Smooth muscle cell (in vitro differentiated cells): ENCODE results near the gene CHL1. TPM values are rescaled to one million over a fixed set of nuclear protein-coding genes. Genes with fewer than 3 reads are reported as not detected.

Source experiments
- DNase-seq: peaks from one replicate; lab custom pipeline; 2025; ENCODE audit not compliant: unreplicated experiment; lab: John Stamatoyannopoulos, UW
- H2AFZ ChIP-seq: fragments of 200-600 bp; sonication (generic); 2 replicates; pipeline ENCODE4 v1.6.0; 2016; ENCODE audit warnings: antibody characterized with exemption, low read depth, mild to moderate bottlenecking
- H3F3A ChIP-seq: fragments of 200-600 bp; sonication (generic); 2 replicates; pipeline ENCODE4 v1.6.0; 2017; ENCODE audit warnings: antibody characterized with exemption, low read depth
- H3K27ac ChIP-seq: fragments of 200-600 bp; sonication (generic); 2 replicates; pipeline ENCODE4 v1.5.1; 2016; ENCODE audit warnings: low read depth, mild to moderate bottlenecking
- H3K27me3 ChIP-seq: fragments of 200-600 bp; sonication (generic); 2 replicates; pipeline ENCODE4 v1.6.1; 2016; ENCODE audit warnings: low read depth, mild to moderate bottlenecking
- H3K36me3 ChIP-seq: fragments of 200-600 bp; sonication (generic); 2 replicates; pipeline ENCODE4 v1.5.1; 2016; ENCODE audit warnings: low read depth
- H3K4me1 ChIP-seq: fragments of 200-600 bp; sonication (generic); 2 replicates; pipeline ENCODE4 v1.5.1; 2016; ENCODE audit warnings: low read depth
- H3K4me2 ChIP-seq: fragments of 200-600 bp; sonication (generic); 2 replicates; pipeline ENCODE4 v1.6.0; 2016; ENCODE audit warnings: mild to moderate bottlenecking
- H3K4me3 ChIP-seq: fragments of 200-600 bp; sonication (generic); 2 replicates; pipeline ENCODE4 v1.5.1; 2016; ENCODE audit warnings: mild to moderate bottlenecking
- H3K79me2 ChIP-seq: fragments of 200-600 bp; sonication (generic); 2 replicates; pipeline ENCODE4 v1.6.0; 2016; ENCODE audit warnings: low read depth, mild to moderate bottlenecking
- H3K9ac ChIP-seq: fragments of 200-600 bp; sonication (generic); 2 replicates; pipeline ENCODE4 v1.6.0; 2016; ENCODE audit warnings: low read depth
- H3K9me3 ChIP-seq: fragments of 200-600 bp; sonication (generic); replicated peaks from 2 replicates; pipeline ENCODE4 v1.5.1; 2016; ENCODE audit warnings: low read depth
- H4K20me1 ChIP-seq: fragments of 200-600 bp; sonication (generic); 2 replicates; pipeline ENCODE4 v1.6.0; 2016; ENCODE audit warnings: low read depth
- CTCF ChIP-seq: fragments of 200-600 bp; sonication (generic); IDR thresholded peaks from 2 replicates; pipeline ENCODE4 v1.5.1; 2017; ENCODE audit warnings: borderline replicate concordance, mild to moderate bottlenecking, antibody characterized with exemption; ENCODE audit not compliant: insufficient read depth, poor library complexity, severe bottlenecking
- WGBS: methylation state at CpG from one replicate; pipeline ENCODE4 v1.1.7; 2016; ENCODE audit warnings: low lambda C conversion rate; 5-methylcytosine and 5-hydroxymethylcytosine counted together
- polyA plus RNA-seq: library from polyadenylated mRNA; unstranded; fragments of >200 nt; fragmentation: Nextera tagmentation; extraction: Ambion mirVana; gene quantifications from 2 replicates; pipeline ENCODE4 v1.2.1, GENCODE V29; 2016
- total RNA-seq: library from RNA; depleted of rRNA; stranded (reverse); fragments of >200 nt; gene quantifications from 2 replicates; pipeline ENCODE4 v1.2.3, GENCODE V29; 2014

CHL1 gene
- total and polyA plus RNA-seq, 2 experiments from 2014 or later: not detected

- H3K79me2 ChIP-seq: no peaks in the 10 kb centered on the region
- H3K36me3 ChIP-seq: no peaks in the 10 kb centered on the region
- peaks cover 31% of the 10 kb centered on the region for H3K27me3 ChIP-seq
- no peak overlapping the region for H3K4me3 ChIP-seq
- no peak overlapping the region for H3K9ac ChIP-seq
- 70% methylated on average over 4 of the region's 4 CpGs for WGBS
- H4K20me1 ChIP-seq: no peaks in the 10 kb centered on the region
- no peaks in the 10 kb centered on the region for H3K4me1 ChIP-seq
- no peak for TF ChIP-seq CTCF
- no peak overlapping the region for H3K4me2 ChIP-seq
- no peaks in the 10 kb centered on the region for H3F3A ChIP-seq
- DNase-seq: no peak
- no peak overlapping the region for H2AFZ ChIP-seq
- no peaks in the 10 kb centered on the region for H3K9me3 ChIP-seq
- H3K27ac ChIP-seq: no peak overlapping the region
These were observed 212.4 kb downstream of the CHL1 start for GRCh38 chr3:409011-409410.

GRCh38 chr3:411226-411625 lies 214.7 kb downstream of the CHL1 start:
- Histone ChIP-seq H3K36me3 (no peaks in the 10 kb centered on the region), H3K9me3 (no peaks in the 10 kb centered on the region), H3K4me2 (no peak overlapping the region), H3K79me2 (no peaks in the 10 kb centered on the region), H3K4me1 (no peaks in the 10 kb centered on the region), H4K20me1 (no peaks in the 10 kb centered on the region), H3K9ac (no peak overlapping the region), H2AFZ (no peak overlapping the region), H3K4me3 (no peak overlapping the region), H3F3A (no peaks in the 10 kb centered on the region), H3K27ac (no peak overlapping the region), H3K27me3 (peaks cover 31% of the 10 kb centered on the region)
- no peak for DNase-seq
- WGBS: 42% methylated on average over 2 of the region's 2 CpGs
- TF ChIP-seq CTCF: no peak

GRCh38 chr3:414063-414462 lies 217.5 kb downstream of the CHL1 start:
- H3K4me1 ChIP-seq: no peaks in the 10 kb centered on the region
- H3K9ac ChIP-seq: no peak overlapping the region
- H3K4me3 ChIP-seq: no peak overlapping the region
- TF ChIP-seq CTCF: peak; percentile 50
- DNase-seq: no peak
- no peaks in the 10 kb centered on the region for H3K36me3 ChIP-seq
- no peak overlapping the region for H3K4me2 ChIP-seq
- H3K79me2 ChIP-seq: no peaks in the 10 kb centered on the region
- H3K9me3 ChIP-seq: no peaks in the 10 kb centered on the region
- no peaks in the 10 kb centered on the region for H4K20me1 ChIP-seq
- no peak overlapping the region for H3K27ac ChIP-seq
- H2AFZ ChIP-seq: no peak overlapping the region
- no peaks in the 10 kb centered on the region for H3F3A ChIP-seq
- peaks cover 38% of the 10 kb centered on the region for H3K27me3 ChIP-seq

GRCh38 chr3:418239-418929 lies 221.8 kb downstream of the CHL1 start:
- H4K20me1 ChIP-seq: no peaks in the 10 kb centered on the region
- H3K4me2 ChIP-seq: no peak overlapping the region
- no peak for TF ChIP-seq CTCF
- no peaks in the 10 kb centered on the region for H3K4me1 ChIP-seq
- 62% methylated on average over 7 of the region's 7 CpGs for WGBS
- H3K9me3 ChIP-seq: no peaks in the 10 kb centered on the region
- no peaks in the 10 kb centered on the region for H3K36me3 ChIP-seq
- no peak overlapping the region for H3K4me3 ChIP-seq
- peaks cover 20% of the 10 kb centered on the region for H3K27me3 ChIP-seq
- no peak overlapping the region for H2AFZ ChIP-seq
- H3F3A ChIP-seq: no peaks in the 10 kb centered on the region
- no peak overlapping the region for H3K27ac ChIP-seq
- no peak for DNase-seq
- H3K79me2 ChIP-seq: no peaks in the 10 kb centered on the region
- no peak overlapping the region for H3K9ac ChIP-seq
